Right atrium auricular region (tissue), 2 donors: ENCODE measurements around the gene ASTN2. TPM values are rescaled to one million over a fixed set of nuclear protein-coding genes. Genes with fewer than 3 reads are reported as not detected.

Source experiments
- DNase-seq: peaks from one replicate; pipeline ENCODE4 v3.0.0-alpha.2; 2019; ENCODE audit warnings: low spot score
- H3K27ac ChIP-seq, 2 donors: fragments of 200-600 bp; sonication (generic); 1 replicate in 1 of 2; 2 replicates in 1 of 2; pipeline ENCODE4 v1.5.1; 2016 to 2019
- H3K27me3 ChIP-seq, 2 donors: fragments of 200-600 bp; sonication (generic); one replicate each; pipeline versions ENCODE4 v1.5.1 to v1.6.0; 2017 to 2019
- H3K36me3 ChIP-seq: fragments of 200-600 bp; sonication (generic); one replicate; pipeline ENCODE4 v1.5.1; 2016
- H3K4me1 ChIP-seq, 2 donors: fragments of 200-600 bp; sonication (generic); one replicate each; pipeline versions ENCODE4 v1.5.1 to v1.6.0; 2017 to 2019
- H3K4me3 ChIP-seq, 2 donors: fragments of 200-600 bp; sonication (generic); 1 replicate in 1 of 2; 2 replicates in 1 of 2; pipeline ENCODE4 v1.5.1; 2017 to 2019; ENCODE audit warnings: mild to moderate bottlenecking in 1 of 2, moderate library complexity in 1 of 2
- H3K9me3 ChIP-seq, 2 donors: fragments of 200-600 bp; sonication (generic); one replicate each; pipeline ENCODE4 v1.5.1; 2019
- CTCF ChIP-seq, 2 donors: fragments of 200-600 bp; sonication (generic); IDR thresholded peaks; one replicate each; pipeline ENCODE4 v1.5.1; 2019; ENCODE audit warnings: antibody characterized with exemption in 2 of 2
- total RNA-seq, 2 donors: library from RNA; depleted of rRNA; stranded (reverse); fragments of >200 nt; gene quantifications; one replicate each; pipeline ENCODE4 v1.1.0, GENCODE V29; 2016

Gene ASTN2
- total RNA-seq, 2 donors from 2014 or later: 11.1 to 32.2 TPM

- no peak overlapping the region for H3K27ac ChIP-seq
- DNase-seq: no peak
- H3K4me3 ChIP-seq: no peak overlapping the region
- H3K36me3 ChIP-seq: no peaks in the 10 kb centered on the region
- no peaks in the 10 kb centered on the region for H3K9me3 ChIP-seq
- no peaks in the 10 kb centered on the region for H3K4me1 ChIP-seq
- no peak for TF ChIP-seq CTCF (IDR thresholded peaks at IDR 0.05)
- no peaks in the 10 kb centered on the region for H3K27me3 ChIP-seq
Observed at GRCh38 chr9:116958881-116959280, 456.0 kb downstream of the ASTN2 start.

GRCh38 chr9:116954731-116955130 lies 460.1 kb downstream of the ASTN2 start:
- H3K36me3 ChIP-seq: no peaks in the 10 kb centered on the region
- no peak for TF ChIP-seq CTCF (IDR thresholded peaks at IDR 0.05)
- H3K4me1 ChIP-seq: no peaks in the 10 kb centered on the region
- no peak for DNase-seq
- no peak overlapping the region for H3K4me3 ChIP-seq
- H3K9me3 ChIP-seq: no peaks in the 10 kb centered on the region
- H3K27me3 ChIP-seq: no peaks in the 10 kb centered on the region
- H3K27ac ChIP-seq: no peak overlapping the region

- Histone ChIP-seq H3K9me3 (no peaks in the 10 kb centered on the region), H3K4me3 (no peak overlapping the region), H3K27me3 (no peaks in the 10 kb centered on the region), H3K36me3 (no peaks in the 10 kb centered on the region), H3K27ac (no peak overlapping the region), H3K4me1 (no peaks in the 10 kb centered on the region)
- no peak for TF ChIP-seq CTCF (IDR thresholded peaks at IDR 0.05)
- DNase-seq: no peak
Observed at GRCh38 chr9:116953271-116953670, 461.6 kb downstream of the ASTN2 start.

GRCh38 chr9:116952436-116952810 lies 462.4 kb downstream of the ASTN2 start:
- Histone ChIP-seq H3K9me3 (no peaks in the 10 kb centered on the region), H3K4me1 (no peaks in the 10 kb centered on the region), H3K36me3 (no peaks in the 10 kb centered on the region), H3K4me3 (no peak overlapping the region), H3K27ac (no peak overlapping the region), H3K27me3 (no peaks in the 10 kb centered on the region)
- DNase-seq: no peak
- no peak for TF ChIP-seq CTCF (IDR thresholded peaks at IDR 0.05)

GRCh38 chr9:116951588-116952435 lies 463.0 kb downstream of the ASTN2 start:
- TF ChIP-seq CTCF (IDR thresholded peaks at IDR 0.05): no peak
- H3K36me3 ChIP-seq: no peaks in the 10 kb centered on the region
- H3K27me3 ChIP-seq: no peaks in the 10 kb centered on the region
- no peak overlapping the region for H3K4me3 ChIP-seq
- H3K9me3 ChIP-seq: no peaks in the 10 kb centered on the region
- no peak for DNase-seq
- H3K27ac ChIP-seq: no peak overlapping the region
- H3K4me1 ChIP-seq: no peaks in the 10 kb centered on the region

- DNase-seq: no peak
- H3K4me3 ChIP-seq: no peak overlapping the region
- TF ChIP-seq CTCF (IDR thresholded peaks at IDR 0.05): no peak
- no peak overlapping the region for H3K27ac ChIP-seq
- H3K4me1 ChIP-seq: no peaks in the 10 kb centered on the region
- H3K27me3 ChIP-seq: no peaks in the 10 kb centered on the region
- H3K9me3 ChIP-seq: no peaks in the 10 kb centered on the region
- H3K36me3 ChIP-seq: no peaks in the 10 kb centered on the region
Observed at GRCh38 chr9:116945817-116946216, 469.0 kb downstream of the ASTN2 start.
